K562 (cell line): ENCODE results near the gene ABAT. TPM values are rescaled to one million over a fixed set of nuclear protein-coding genes. Genes with fewer than 3 reads are reported as not detected.

Experiments
- ATAC-seq: fragments of 200-7000 bp; cut with Tn5 transposase; 3 replicates; pipeline ENCODE4 v1.9.1; 2020; ENCODE audit warnings: moderate library complexity
- BruUV-seq: library from RNA; stranded (reverse); fragments of 400-500 nt; replicated peaks from 2 replicates; lab custom pipeline; 2021; lab: Mats Ljungman, UMichigan
- CTCF ChIA-PET: fragments of 300-600 bp; formaldehyde crosslinking; extraction: SDS; loops from one replicate; lab custom pipeline; 2021; ENCODE audit warnings: low intra/inter-chr PET ratio; lab: Yijun Ruan, JAX
- POLR2A ChIA-PET: fragments of 300-600, 350-650 bp; sonication (Branson Sonifier 250); formaldehyde crosslinking; extraction: SDS; loops from one replicate; lab custom pipeline; 2021; ENCODE audit warnings: antibody characterized with exemption, inconsistent platforms; lab: Yijun Ruan, JAX
- DNase-seq, 4 experiments: peaks; one replicate each; pipeline versions ENCODE4 v3.0.0 to v3.0.0-alpha.2; 2011 to 2018; ENCODE audit warnings: low spot score in 3 of 4, mixed read lengths in 3 of 4; ENCODE audit errors: extremely low read depth in 1 of 4
- FAIRE-seq: peaks from 2 replicates; lab custom pipeline; 2011; peaks lifted over from hg19 to GRCh38; lab: Jason Lieb, UNC
- H2AFZ ChIP-seq: 2 replicates; pipeline ENCODE4 v1.6.0; 2011; ENCODE audit warnings: low read depth, low read length, control low read depth, inconsistent platforms
- H3K27ac ChIP-seq: fragments of 200-600 bp; 3 replicates; pipeline ENCODE4 v1.8.0; 2011; ENCODE audit warnings: low read depth, mild to moderate bottlenecking, control low read depth, inconsistent platforms, low read length, moderate library complexity, mixed read lengths; ENCODE audit errors: extremely low read depth
- H3K27me3 ChIP-seq, 2 experiments: fragments of 300-600 bp in 1 of 2; 2 replicates in 1 of 2; 3 replicates in 1 of 2; pipeline versions ENCODE4 v1.6.0 to v1.8.0; 2011; ENCODE audit warnings: inconsistent platforms in 2 of 2, low read length in 2 of 2, mild to moderate bottlenecking in 1 of 2, mixed read lengths in 1 of 2, moderate library complexity in 1 of 2; ENCODE audit not compliant: control insufficient read depth in 2 of 2, insufficient read depth in 2 of 2
- H3K36me3 ChIP-seq: fragments of 300-600 bp; 3 replicates; pipeline ENCODE4 v1.8.0; 2011; ENCODE audit warnings: mild to moderate bottlenecking, low read length, inconsistent platforms; ENCODE audit not compliant: control insufficient read depth, insufficient read depth
- H3K4me1 ChIP-seq, 2 experiments: fragments of 200-600 bp in 1 of 2; replicated peaks in 1 of 2; 2 replicates in 1 of 2; 3 replicates in 1 of 2; pipeline versions ENCODE4 v1.5.1 to v1.8.0; 2011; ENCODE audit warnings: inconsistent platforms in 2 of 2, low read length in 2 of 2, mild to moderate bottlenecking in 1 of 2, mixed read lengths in 1 of 2, moderate library complexity in 1 of 2; ENCODE audit not compliant: control insufficient read depth in 2 of 2, insufficient read depth in 2 of 2
- H3K4me2 ChIP-seq: 2 replicates; pipeline ENCODE4 v1.6.1; 2011; ENCODE audit warnings: low read length, control low read depth, inconsistent platforms, mixed read lengths; ENCODE audit not compliant: insufficient read depth
- H3K4me3 ChIP-seq: fragments of 200-600 bp; sonication (generic), shearing (Covaris generic); 2 replicates; pipeline ENCODE4 v1.5.1; 2016; ENCODE audit warnings: control low read depth, inconsistent platforms
- H3K79me2 ChIP-seq: fragments of 200-600 bp; 3 replicates; pipeline ENCODE4 v1.8.0; 2011; ENCODE audit warnings: low read length, inconsistent platforms; ENCODE audit not compliant: control insufficient read depth, insufficient read depth
- H3K9ac ChIP-seq, 2 experiments: 2 replicates each; pipeline versions ENCODE4 v1.6.0 to v1.6.1; 2011; ENCODE audit warnings: low read depth in 2 of 2, low read length in 2 of 2, control low read depth in 1 of 2, inconsistent platforms in 1 of 2, mild to moderate bottlenecking in 1 of 2, mixed read lengths in 1 of 2; ENCODE audit not compliant: insufficient read depth in 1 of 2
- H3K9me1 ChIP-seq: one replicate; pipeline ENCODE4 v1.6.0; 2011; ENCODE audit warnings: inconsistent platforms, mild to moderate bottlenecking, low read length, moderate library complexity; ENCODE audit not compliant: control insufficient read depth, insufficient read depth
- H3K9me3 ChIP-seq: replicated peaks from 2 replicates; pipeline ENCODE4 v1.5.1; 2011; ENCODE audit warnings: low read depth, low read length, inconsistent platforms; ENCODE audit not compliant: control insufficient read depth, insufficient read depth
- H4K20me1 ChIP-seq: replicated peaks from 2 replicates; pipeline ENCODE4 v1.6.1; 2011; ENCODE audit warnings: low read length, inconsistent platforms, mixed read lengths; ENCODE audit not compliant: control insufficient read depth, insufficient read depth
- MEIS2 ChIP-seq: fragments of 450-650 bp; IDR thresholded peaks from 2 replicates; pipeline ENCODE4 v1.6.1; 2014; ENCODE audit warnings: mild to moderate bottlenecking; ENCODE audit not compliant: partially characterized antibody
- RBM34 ChIP-seq: fragments of 200-400 bp; formaldehyde crosslinking; IDR thresholded peaks from 2 replicates; pipeline ENCODE4 v1.6.1; 2018; ENCODE audit warnings: low read length, borderline replicate concordance; ENCODE audit not compliant: insufficient read depth
- SOX6 ChIP-seq: fragments of 450-650 bp; IDR thresholded peaks from 2 replicates; pipeline ENCODE4 v1.6.1; 2014; ENCODE audit warnings: mild to moderate bottlenecking
- WGBS: fragments of 100-300 bp; shearing (Covaris generic); methylation state at CpG from one replicate; pipeline ENCODE4 v1.1.6; 2016; ENCODE audit warnings: low coverage, mixed read lengths; ENCODE audit not compliant: insufficient coverage; ENCODE audit errors: missing lambda C conversion rate; 5-methylcytosine and 5-hydroxymethylcytosine counted together
- in situ Hi-C: fragments of 300-500 bp; cut with MboI; formaldehyde crosslinking; loops from 4 replicates; pipeline ENCODE4 v1.15.0; 2018; ENCODE audit warnings: inconsistent platforms, mixed read lengths
- intact Hi-C: fragments of 100-400 bp; cut with micrococcal nuclease; formaldehyde crosslinking; loops from 2 replicates; pipeline ENCODE4 v1.14.2; 2022
- polyA plus RNA-seq, 8 experiments: library from polyadenylated mRNA; depleted of rRNA in 4 of 8; stranded (reverse) in 5 of 8; unstranded in 3 of 8; fragments of >200 nt; fragmentation: Nextera tagmentation in 2 of 8; fragmentation: Illumina TruSeq in 1 of 8; extraction: Ambion mirVana in 2 of 8; extraction: Trizol in 1 of 8; gene quantifications; 2 replicates each; pipeline versions ENCODE4 v1.2.1 to v1.2.3, GENCODE V29; 2011 to 2014; ENCODE audit warnings: inconsistent platforms in 1 of 8, missing spikeins in 1 of 8
- total RNA-seq, 7 experiments: library from RNA; depleted of rRNA in 6 of 7; stranded (reverse); fragments of >200 nt in 6 of 7; fragmentation: Illumina TruSeq in 2 of 7; extraction: Trizol in 2 of 7; gene quantifications; 2 replicates each; pipeline versions ENCODE4 v1.2.1 to v1.2.3, GENCODE V29; 2011 to 2021; ENCODE audit warnings: low replicate concordance in 1 of 7
- TF ChIP-seq, protein P1 (sequence below): fragments of 450-650 bp; IDR thresholded peaks from 2 replicates; pipeline ENCODE4 v1.6.1; 2017; ENCODE audit warnings: mild to moderate bottlenecking, moderate library complexity
- TF ChIP-seq, protein P2 (sequence below): fragments of 450-650 bp; formaldehyde crosslinking; IDR thresholded peaks from 2 replicates; pipeline ENCODE4 v1.4.0; 2020; ENCODE audit warnings: mild to moderate bottlenecking, moderate library complexity

ABAT gene
- total and polyA plus RNA-seq, 9 of the 15 experiments (the other 6 are each of a cell fraction or from before 2014, with no cell fraction given) = 0.01 to 0.49 (median 0.10) TPM

DNA sequence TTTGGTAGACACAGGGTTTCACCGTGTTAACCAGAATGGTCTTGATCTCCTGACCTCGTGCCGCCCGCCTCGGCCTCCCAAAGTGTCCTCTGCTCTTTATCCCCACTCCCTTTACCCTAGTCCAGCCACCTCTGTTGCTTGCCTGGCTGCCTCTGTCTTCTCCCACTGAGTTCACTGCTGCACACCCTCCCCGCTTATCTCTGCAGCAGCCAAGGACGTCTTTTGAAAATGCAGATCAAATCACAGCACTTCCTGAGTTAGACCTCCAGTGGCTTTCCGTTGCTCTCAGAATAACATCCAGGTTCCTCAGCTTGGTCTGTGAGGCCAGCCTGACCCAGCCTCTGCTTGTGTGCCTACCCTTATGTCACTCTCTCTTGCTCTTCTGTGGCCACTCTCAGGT, 47.5 kb upstream of the ABAT start:
- no TSS peak for BruUV-seq

DNA sequence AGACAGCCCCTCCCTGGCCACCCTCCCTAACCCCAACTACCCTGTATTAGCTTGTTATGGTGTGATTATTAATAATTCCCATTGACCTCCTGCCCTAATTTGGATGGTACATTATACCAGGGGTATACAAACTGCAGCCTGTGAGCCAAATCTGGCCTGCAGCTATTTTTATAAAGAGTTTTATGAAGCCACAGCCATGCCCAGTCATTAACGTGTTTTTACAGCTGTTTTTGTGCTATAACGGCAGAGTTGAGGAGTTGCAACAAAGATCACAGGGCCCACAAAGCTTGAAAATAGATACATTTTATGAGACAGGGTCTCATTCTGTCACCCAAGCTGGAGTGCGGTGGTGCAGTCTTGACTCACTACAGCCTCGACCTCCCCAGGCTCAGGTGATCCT, 47.0 kb upstream of the ABAT start:
- intact Hi-C loops = no loop called here
- Histone ChIP-seq H3K36me3 (peaks cover 79% of the 10 kb centered on the region; the same call in 2 of the 3 replicates), H3K4me2 (no peak overlapping the region), H4K20me1 (0 out of 2 replicates have a peak, but pooled peaks cover 8% of the 10 kb centered on the region), H3K27me3 (no peaks in the 10 kb centered on the region), H3K79me2 (peaks cover 20% of the 10 kb centered on the region), H3K9ac (no peak overlapping the region), H3K4me1 (peaks cover 0 to 6% of the 10 kb centered on the region in 2 experiments; a peak in 3 of 5 replicates), H3K4me3 (no peak overlapping the region), H3K9me1 (no peaks in the 10 kb centered on the region), H3K9me3 (no peaks in the 10 kb centered on the region), H3K27ac (no peak overlapping the region), H2AFZ (no peak overlapping the region)
- DNase-seq = no peak
- in situ Hi-C loops = no loop called here
- 95% methylated on average over 4 of the region's 4 CpGs for WGBS
- FAIRE-seq = no peak
- ChIA-PET CTCF (no interaction called here), POLR2A (no interaction called here)
- TF ChIP-seq, protein P1, sequence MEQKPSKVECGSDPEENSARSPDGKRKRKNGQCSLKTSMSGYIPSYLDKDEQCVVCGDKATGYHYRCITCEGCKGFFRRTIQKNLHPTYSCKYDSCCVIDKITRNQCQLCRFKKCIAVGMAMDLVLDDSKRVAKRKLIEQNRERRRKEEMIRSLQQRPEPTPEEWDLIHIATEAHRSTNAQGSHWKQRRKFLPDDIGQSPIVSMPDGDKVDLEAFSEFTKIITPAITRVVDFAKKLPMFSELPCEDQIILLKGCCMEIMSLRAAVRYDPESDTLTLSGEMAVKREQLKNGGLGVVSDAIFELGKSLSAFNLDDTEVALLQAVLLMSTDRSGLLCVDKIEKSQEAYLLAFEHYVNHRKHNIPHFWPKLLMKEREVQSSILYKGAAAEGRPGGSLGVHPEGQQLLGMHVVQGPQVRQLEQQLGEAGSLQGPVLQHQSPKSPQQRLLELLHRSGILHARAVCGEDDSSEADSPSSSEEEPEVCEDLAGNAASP = no peak
- no peak for TF ChIP-seq RBM34
- no peak for TF ChIP-seq SOX6
- no TSS peak for BruUV-seq
- no peak for ATAC-seq

More for the DNA sequence above, 47.5 kb upstream of the ABAT start:
- peaks cover 74% of the 10 kb centered on the region; the same call in 2 of the 3 replicates for H3K36me3 ChIP-seq
- H3K4me2 ChIP-seq = no peak overlapping the region
- no peak overlapping the region; a peak in 1 of 4 replicates for H3K9ac ChIP-seq
- H3K27ac ChIP-seq = no peak overlapping the region
- ChIA-PET POLR2A (no interaction called here), CTCF (no interaction called here)
- intact Hi-C loops (no loop called here), in situ Hi-C loops (no loop called here)
- no peak overlapping the region for H3K4me3 ChIP-seq
- FAIRE-seq = no peak
- 88% methylated on average over 7 of the region's 8 CpGs for WGBS
- H3K9me3 ChIP-seq = no peaks in the 10 kb centered on the region
- no peak for ATAC-seq
- no peaks in the 10 kb centered on the region for H3K9me1 ChIP-seq
- H2AFZ ChIP-seq = no peak overlapping the region
- no peak for TF ChIP-seq MEIS2
- TF ChIP-seq, protein P2, sequence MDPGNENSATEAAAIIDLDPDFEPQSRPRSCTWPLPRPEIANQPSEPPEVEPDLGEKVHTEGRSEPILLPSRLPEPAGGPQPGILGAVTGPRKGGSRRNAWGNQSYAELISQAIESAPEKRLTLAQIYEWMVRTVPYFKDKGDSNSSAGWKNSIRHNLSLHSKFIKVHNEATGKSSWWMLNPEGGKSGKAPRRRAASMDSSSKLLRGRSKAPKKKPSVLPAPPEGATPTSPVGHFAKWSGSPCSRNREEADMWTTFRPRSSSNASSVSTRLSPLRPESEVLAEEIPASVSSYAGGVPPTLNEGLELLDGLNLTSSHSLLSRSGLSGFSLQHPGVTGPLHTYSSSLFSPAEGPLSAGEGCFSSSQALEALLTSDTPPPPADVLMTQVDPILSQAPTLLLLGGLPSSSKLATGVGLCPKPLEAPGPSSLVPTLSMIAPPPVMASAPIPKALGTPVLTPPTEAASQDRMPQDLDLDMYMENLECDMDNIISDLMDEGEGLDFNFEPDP (CRISPR knock-in tag) = no peak
- H3K27me3 ChIP-seq = no peaks in the 10 kb centered on the region
- H3K4me1 ChIP-seq = peaks cover 0 to 6% of the 10 kb centered on the region in 2 experiments; a peak in 3 of 5 replicates
- no peak for DNase-seq
- H3K79me2 ChIP-seq = peaks cover 25% of the 10 kb centered on the region
- 0 out of 2 replicates have a peak, but pooled peaks cover 8% of the 10 kb centered on the region for H4K20me1 ChIP-seq
